Hepatocyte (in vitro differentiated cells): ENCODE results near the gene NDUFAF8. TPM values are rescaled to one million over a fixed set of nuclear protein-coding genes. Genes with fewer than 3 reads are reported as not detected.

Source experiments
- DNase-seq: peaks from one replicate; pipeline ENCODE4 v3.0.0-alpha.2; 2016; ENCODE audit warnings: low spot score
- H2AFZ ChIP-seq: fragments of 200-600 bp; sonication (generic); 2 replicates; pipeline ENCODE4 v1.6.0; 2016; ENCODE audit warnings: antibody characterized with exemption, mild to moderate bottlenecking
- H3K27ac ChIP-seq: fragments of 200-600 bp; sonication (generic); 2 replicates; pipeline ENCODE4 v1.5.1; 2016; ENCODE audit warnings: mild to moderate bottlenecking
- H3K27me3 ChIP-seq: fragments of 200-600 bp; sonication (generic); 2 replicates; pipeline ENCODE4 v1.6.1; 2016
- H3K36me3 ChIP-seq: fragments of 200-600 bp; sonication (generic); replicated peaks from 2 replicates; pipeline ENCODE4 v1.5.1; 2016; ENCODE audit warnings: low read depth; ENCODE audit not compliant: insufficient read depth
- H3K4me1 ChIP-seq: fragments of 200-600 bp; sonication (generic); 2 replicates; pipeline ENCODE4 v1.5.1; 2016; ENCODE audit warnings: mild to moderate bottlenecking, moderate library complexity; ENCODE audit not compliant: insufficient read depth
- H3K4me2 ChIP-seq: fragments of 200-600 bp; sonication (generic); 2 replicates; pipeline ENCODE4 v1.6.0; 2016
- H3K4me3 ChIP-seq: fragments of 200-600 bp; sonication (generic); 2 replicates; pipeline ENCODE4 v1.5.1; 2016; ENCODE audit warnings: mild to moderate bottlenecking
- H3K79me2 ChIP-seq: fragments of 200-600 bp; sonication (generic); 2 replicates; pipeline ENCODE4 v1.6.0; 2017; ENCODE audit warnings: mild to moderate bottlenecking
- H3K9me2 ChIP-seq: fragments of 200-600 bp; sonication (generic); replicated peaks from 2 replicates; pipeline ENCODE4 v1.6.0; 2017; ENCODE audit warnings: mild to moderate bottlenecking; ENCODE audit not compliant: insufficient read depth
- H3K9me3 ChIP-seq: fragments of 200-600 bp; sonication (generic); 2 replicates; pipeline ENCODE4 v1.5.1; 2016; ENCODE audit warnings: low read depth, mild to moderate bottlenecking
- H4K20me1 ChIP-seq: fragments of 200-600 bp; sonication (generic); 2 replicates; pipeline ENCODE4 v1.6.0; 2016; ENCODE audit warnings: mild to moderate bottlenecking; ENCODE audit not compliant: insufficient read depth, poor library complexity, severe bottlenecking
- EZH2 ChIP-seq: fragments of 200-600 bp; sonication (generic); IDR thresholded peaks from 2 replicates; pipeline ENCODE4 v1.6.1; 2016; ENCODE audit warnings: antibody characterized with exemption, mild to moderate bottlenecking, borderline replicate concordance
- EZH2phosphoT487 ChIP-seq: fragments of 200-600 bp; sonication (generic); IDR thresholded peaks from one replicate; pipeline ENCODE4 v1.6.1; 2018; ENCODE audit warnings: antibody characterized with exemption, mild to moderate bottlenecking, low read depth, moderate library complexity; ENCODE audit not compliant: unreplicated experiment, severe bottlenecking
- WGBS: methylation state at CpG from one replicate; pipeline ENCODE4 v1.1.6; 2016; ENCODE audit warnings: low lambda C conversion rate; ENCODE audit errors: missing lambda C conversion rate; 5-methylcytosine and 5-hydroxymethylcytosine counted together
- polyA plus RNA-seq: library from polyadenylated mRNA; unstranded; fragments of >200 nt; fragmentation: Nextera tagmentation; extraction: Ambion mirVana; gene quantifications from 2 replicates; pipeline ENCODE4 v1.2.1, GENCODE V29; 2016
- total RNA-seq: library from RNA; depleted of rRNA; stranded (reverse); fragments of >200 nt; gene quantifications from 2 replicates; pipeline ENCODE4 v1.2.3, GENCODE V29; 2014
- TF ChIP-seq, protein P1 (sequence below): fragments of 200-600 bp; sonication (generic); IDR thresholded peaks from 2 replicates; pipeline ENCODE4 v1.5.1; 2016; ENCODE audit warnings: antibody characterized with exemption, mild to moderate bottlenecking; ENCODE audit not compliant: poor library complexity

The NDUFAF8 gene
- total and polyA plus RNA-seq, 2 experiments from 2014 or later, result 25.8 to 99.8 TPM

DNA sequence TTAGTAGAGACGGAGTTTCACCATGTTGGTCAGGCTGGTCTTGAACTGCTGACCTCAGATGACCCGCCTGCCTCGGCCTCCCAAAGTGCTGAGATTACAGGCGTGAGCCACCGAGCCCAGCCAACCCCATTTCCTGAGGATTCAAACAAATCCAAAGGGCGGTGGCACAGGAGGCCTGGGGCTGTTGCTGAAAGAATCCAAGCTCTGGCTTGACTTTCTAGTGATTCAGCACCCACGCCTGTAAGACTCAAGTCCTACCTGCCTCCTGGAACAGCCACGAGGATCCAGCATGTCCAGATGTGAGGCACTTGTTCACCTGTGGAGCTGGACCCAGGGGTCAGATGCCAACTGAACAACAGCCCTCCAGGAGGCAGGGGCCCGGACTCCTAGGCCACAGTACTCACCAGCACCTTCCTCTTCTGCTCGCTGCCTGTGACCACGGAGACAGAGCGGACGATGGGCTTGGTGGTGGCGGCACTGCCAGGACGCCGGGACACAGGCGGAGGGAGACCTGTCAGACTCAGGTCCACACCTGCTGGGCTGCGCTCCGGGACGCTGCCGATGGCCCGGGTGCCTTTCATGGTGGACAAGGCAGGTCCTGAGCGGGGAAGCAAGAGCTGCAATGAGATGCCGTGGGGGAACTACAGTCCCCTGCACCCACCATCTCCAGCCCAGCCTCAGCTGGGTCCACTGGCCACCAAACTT is 19.5 kb upstream of the NDUFAF8 start:
- TF ChIP-seq EZH2 (no peak), EZH2phosphoT487 (no peak)
- TF ChIP-seq, protein P1, sequence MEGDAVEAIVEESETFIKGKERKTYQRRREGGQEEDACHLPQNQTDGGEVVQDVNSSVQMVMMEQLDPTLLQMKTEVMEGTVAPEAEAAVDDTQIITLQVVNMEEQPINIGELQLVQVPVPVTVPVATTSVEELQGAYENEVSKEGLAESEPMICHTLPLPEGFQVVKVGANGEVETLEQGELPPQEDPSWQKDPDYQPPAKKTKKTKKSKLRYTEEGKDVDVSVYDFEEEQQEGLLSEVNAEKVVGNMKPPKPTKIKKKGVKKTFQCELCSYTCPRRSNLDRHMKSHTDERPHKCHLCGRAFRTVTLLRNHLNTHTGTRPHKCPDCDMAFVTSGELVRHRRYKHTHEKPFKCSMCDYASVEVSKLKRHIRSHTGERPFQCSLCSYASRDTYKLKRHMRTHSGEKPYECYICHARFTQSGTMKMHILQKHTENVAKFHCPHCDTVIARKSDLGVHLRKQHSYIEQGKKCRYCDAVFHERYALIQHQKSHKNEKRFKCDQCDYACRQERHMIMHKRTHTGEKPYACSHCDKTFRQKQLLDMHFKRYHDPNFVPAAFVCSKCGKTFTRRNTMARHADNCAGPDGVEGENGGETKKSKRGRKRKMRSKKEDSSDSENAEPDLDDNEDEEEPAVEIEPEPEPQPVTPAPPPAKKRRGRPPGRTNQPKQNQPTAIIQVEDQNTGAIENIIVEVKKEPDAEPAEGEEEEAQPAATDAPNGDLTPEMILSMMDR, result no peak
- WGBS, result 98% methylated on average over 24 of the region's 24 CpGs
- no peaks in the 10 kb centered on the region for H3K27me3 ChIP-seq
- no peaks in the 10 kb centered on the region for H3K36me3 ChIP-seq
- no peak overlapping the region for H2AFZ ChIP-seq
- no peaks in the 10 kb centered on the region for H4K20me1 ChIP-seq
- no peaks in the 10 kb centered on the region for H3K9me2 ChIP-seq
- no peaks in the 10 kb centered on the region for H3K9me3 ChIP-seq
- H3K4me3 ChIP-seq, result no peak overlapping the region
- no peak for DNase-seq
- peaks cover 7% of the 10 kb centered on the region for H3K79me2 ChIP-seq
- no peak overlapping the region for H3K4me2 ChIP-seq
- H3K27ac ChIP-seq, result no peak overlapping the region
- H3K4me1 ChIP-seq, result no peaks in the 10 kb centered on the region

DNA sequence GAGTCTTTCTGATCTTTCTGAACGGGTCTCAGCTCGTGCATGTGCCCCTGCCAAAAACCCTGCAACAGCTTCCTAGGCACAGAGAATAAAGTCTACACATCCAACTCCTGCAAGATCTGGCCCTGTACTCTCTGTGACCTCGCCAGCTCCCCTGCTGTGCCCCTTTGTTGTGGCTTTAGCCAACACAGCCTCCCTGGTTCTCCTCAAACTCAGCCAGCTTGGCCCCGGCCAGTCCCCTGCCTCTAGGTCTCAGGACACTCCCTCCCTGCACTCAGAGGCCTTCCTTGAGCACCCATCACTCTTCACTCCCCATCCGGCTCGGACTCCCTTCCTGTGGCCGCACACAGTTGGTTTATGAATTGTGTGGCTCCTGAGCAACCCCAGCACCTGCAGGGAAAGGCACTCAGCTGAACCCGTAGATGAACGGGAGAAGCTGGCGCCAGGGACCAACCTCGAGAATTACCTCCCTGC is 17.7 kb upstream of the NDUFAF8 start:
- H3K4me1 ChIP-seq, result no peaks in the 10 kb centered on the region
- peak overlapping the region; percentile 99 for H3K4me2 ChIP-seq
- H2AFZ ChIP-seq, result no peak overlapping the region
- no peaks in the 10 kb centered on the region for H3K36me3 ChIP-seq
- no peak for DNase-seq
- no peaks in the 10 kb centered on the region for H3K9me3 ChIP-seq
- H3K27ac ChIP-seq, result no peak overlapping the region
- H4K20me1 ChIP-seq, result no peaks in the 10 kb centered on the region
- 84% methylated on average over 9 of the region's 11 CpGs for WGBS
- no peak overlapping the region for H3K4me3 ChIP-seq
- no peaks in the 10 kb centered on the region for H3K27me3 ChIP-seq
- H3K9me2 ChIP-seq, result no peaks in the 10 kb centered on the region
- TF ChIP-seq, protein P1, result no peak
- TF ChIP-seq EZH2phosphoT487 (no peak), EZH2 (no peak)
- peaks cover 7% of the 10 kb centered on the region for H3K79me2 ChIP-seq

DNA sequence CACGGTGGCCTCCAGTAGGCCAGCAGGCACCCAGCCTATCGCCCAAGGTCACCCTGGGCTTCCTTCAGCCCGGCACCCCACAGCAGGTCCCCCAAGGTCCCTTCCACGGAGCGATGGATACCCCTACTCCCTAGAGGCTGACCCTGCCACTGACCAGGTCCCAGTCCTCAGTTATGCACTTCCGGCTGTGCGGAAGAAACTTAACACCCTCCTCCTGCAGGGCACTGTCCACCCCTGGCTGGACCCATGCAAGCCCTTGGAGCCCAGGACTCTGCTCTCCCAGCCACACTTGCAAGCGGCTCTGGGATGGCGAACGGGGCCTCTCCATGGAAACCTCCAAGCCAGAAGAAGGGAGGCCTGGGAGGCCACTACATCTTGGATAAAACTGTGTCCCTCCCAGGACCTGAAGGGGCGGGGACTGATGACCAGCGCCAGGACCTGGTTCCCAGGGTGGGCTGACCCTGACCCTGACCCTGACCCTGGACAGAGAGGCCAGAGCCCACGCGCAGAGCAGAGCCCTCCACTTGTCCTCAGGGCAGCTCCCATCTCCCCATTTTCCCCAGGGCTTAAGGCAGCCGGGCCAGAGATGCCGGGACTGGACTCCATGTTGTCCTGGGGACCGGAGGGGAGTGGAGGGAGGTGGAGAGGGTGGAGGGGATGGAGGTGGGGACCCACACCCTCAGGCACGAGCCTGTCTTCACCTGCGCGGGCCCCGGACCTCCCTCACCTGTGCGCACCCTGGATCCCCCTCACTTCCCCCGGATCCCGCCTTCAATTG is 17.1 kb upstream of the NDUFAF8 start:
- no peaks in the 10 kb centered on the region for H3K36me3 ChIP-seq
- peak overlapping the region; percentile 99 for H3K4me2 ChIP-seq
- H2AFZ ChIP-seq, result peak overlapping the region; percentile 95
- H3K9me2 ChIP-seq, result no peaks in the 10 kb centered on the region
- no peaks in the 10 kb centered on the region for H3K4me1 ChIP-seq
- peak overlapping the region; percentile 72 for H3K4me3 ChIP-seq
- no peak for DNase-seq
- H3K9me3 ChIP-seq, result no peaks in the 10 kb centered on the region
- TF ChIP-seq, protein P1, result no peak
- TF ChIP-seq EZH2phosphoT487 (no peak), EZH2 (no peak)
- H3K27ac ChIP-seq, result no peak overlapping the region
- no peaks in the 10 kb centered on the region for H4K20me1 ChIP-seq
- peaks cover 7% of the 10 kb centered on the region for H3K79me2 ChIP-seq
- WGBS, result 35% methylated on average over 12 of the region's 24 CpGs
- H3K27me3 ChIP-seq, result no peaks in the 10 kb centered on the region
